Activated CD8-positive, alpha-beta T cell treated with anti-CD3 and anti-CD28 coated beads, Interleukin-2, amount 10 ng/mL, durations not matched to agents 7 days and 5 days (primary cell): ENCODE measurements around the gene HOXD1. TPM values are rescaled to one million over a fixed set of nuclear protein-coding genes. Genes with fewer than 3 reads are reported as not detected.

Experiments used
- ATAC-seq: fragments of 150-1000 bp; cut with Tn5 transposase; one replicate; pipeline ENCODE4 v1.10.0; 2021; ENCODE audit warnings: moderate library complexity
- CTCF ChIA-PET: fragments of 350-600 bp; sonication (Branson Sonifier 250); formaldehyde crosslinking; loops from one replicate; lab custom pipeline; 2021; ENCODE audit warnings: antibody characterized with exemption; lab: Charles Lee
- POLR2A ChIA-PET: fragments of 350-600 bp; sonication (Branson Sonifier 250); formaldehyde crosslinking; loops from one replicate; lab custom pipeline; 2021; ENCODE audit warnings: antibody characterized with exemption; lab: Charles Lee
- DNase-seq: peaks from one replicate; pipeline ENCODE4 v3.0.0-alpha.2; 2020
- H3K27ac Mint-ChIP-seq: one replicate; pipeline ENCODE4 v1.8.0; 2021; ENCODE audit warnings: mild to moderate bottlenecking, mixed read lengths
- H3K27me3 Mint-ChIP-seq: one replicate; pipeline ENCODE4 v1.8.0; 2021; ENCODE audit warnings: low read depth, mixed read lengths
- H3K36me3 Mint-ChIP-seq: one replicate; pipeline ENCODE4 v1.8.0; 2021; ENCODE audit warnings: low read depth, mixed read lengths
- H3K4me1 Mint-ChIP-seq: one replicate; pipeline ENCODE4 v1.8.0; 2021; ENCODE audit warnings: low read depth, mixed read lengths
- H3K4me3 Mint-ChIP-seq: one replicate; pipeline ENCODE4 v1.8.0; 2021; ENCODE audit warnings: mild to moderate bottlenecking, mixed read lengths
- H3K9me3 Mint-ChIP-seq: one replicate; pipeline ENCODE4 v1.8.0; 2022; ENCODE audit warnings: mixed read lengths; ENCODE audit not compliant: insufficient read depth
- total RNA-seq, 2 experiments: library from RNA; stranded (reverse); gene quantifications; one replicate each; pipeline ENCODE4 v1.2.3, GENCODE V29; 2021

HOXD1 gene
- total RNA-seq, 2 experiments from 2014 or later: not detected

DNA sequence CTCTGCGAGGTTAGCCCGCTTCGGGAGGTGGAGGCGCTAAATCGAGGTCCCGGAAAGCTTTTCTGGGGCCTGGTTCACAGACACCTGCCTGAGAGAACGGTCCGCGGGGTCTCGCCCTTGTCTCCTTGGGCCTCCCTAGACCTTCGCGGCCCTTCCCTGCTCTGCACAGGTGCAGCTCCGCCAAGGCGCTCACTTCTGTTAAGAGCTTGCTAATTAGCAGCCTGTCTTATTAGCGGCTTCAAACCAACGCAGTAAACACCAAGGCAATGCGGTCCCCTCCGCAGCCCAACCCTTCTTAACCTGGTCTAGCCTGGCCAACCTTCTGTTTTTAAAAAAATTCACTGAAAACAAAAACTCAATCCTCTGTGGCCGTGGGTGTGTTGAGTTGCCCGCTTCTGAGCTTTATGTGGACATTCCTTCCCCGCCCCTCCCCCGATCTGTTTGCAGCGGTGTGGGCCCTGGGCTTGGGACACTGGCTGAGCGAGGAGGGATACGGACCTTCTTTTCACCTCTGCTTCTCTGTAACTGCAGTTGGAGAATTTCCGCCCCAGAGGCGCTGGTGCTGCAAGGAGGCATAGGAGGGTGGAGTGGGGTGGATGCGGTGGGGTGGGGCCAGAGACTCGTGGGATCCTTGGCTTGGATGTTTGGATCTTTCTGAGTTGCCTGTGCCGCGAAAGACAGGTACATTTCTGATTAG is 40.5 kb upstream of the HOXD1 start:
- peaks cover 81% of the 10 kb centered on the region for H3K27me3 Mint-ChIP-seq
- CTCF ChIA-PET: no interaction called here

DNA sequence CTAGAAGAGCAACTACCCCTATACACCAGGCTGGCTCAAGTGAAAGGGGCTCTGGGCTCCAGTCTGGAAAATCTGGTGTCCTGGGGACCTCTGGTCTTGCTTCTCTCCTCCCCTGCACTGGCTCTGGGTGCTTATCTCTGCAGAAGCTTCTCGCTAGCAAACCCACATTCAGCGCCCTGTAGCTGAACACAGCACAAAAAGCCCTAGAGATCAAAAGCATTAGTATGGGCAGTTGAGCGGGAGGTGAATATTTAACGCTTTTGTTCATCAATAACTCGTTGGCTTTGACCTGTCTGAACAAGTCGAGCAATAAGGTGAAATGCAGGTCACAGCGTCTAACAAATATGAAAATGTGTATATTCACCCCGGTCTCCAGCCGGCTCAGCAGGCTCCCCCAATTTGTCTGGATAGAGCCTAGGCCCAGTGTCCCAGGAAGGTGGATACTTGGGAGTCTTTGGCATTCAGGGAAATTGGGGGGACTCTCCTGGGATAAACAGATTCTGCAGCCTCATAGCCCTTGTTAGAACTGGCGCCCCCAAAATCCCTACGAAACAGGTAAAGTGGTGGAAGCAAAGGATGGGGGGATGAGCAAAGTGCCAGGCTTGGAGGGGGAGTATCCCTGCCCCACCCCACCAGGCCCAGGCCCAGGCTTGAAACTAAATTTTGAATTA is 39.6 kb upstream of the HOXD1 start:
- CTCF ChIA-PET: no interaction called here
- no peaks in the 10 kb centered on the region for H3K4me1 Mint-ChIP-seq
- H3K27ac Mint-ChIP-seq: no peak overlapping the region
- H3K9me3 Mint-ChIP-seq: no peaks in the 10 kb centered on the region
- DNase-seq (no peak), ATAC-seq (no peak)
- no peak overlapping the region for H3K4me3 Mint-ChIP-seq
- POLR2A ChIA-PET: no interaction called here
- H3K27me3 Mint-ChIP-seq: peaks cover 87% of the 10 kb centered on the region
- H3K36me3 Mint-ChIP-seq: no peaks in the 10 kb centered on the region

More for the DNA sequence above, 40.5 kb upstream of the HOXD1 start:
- Mint-ChIP-seq H3K4me1 (no peaks in the 10 kb centered on the region), H3K9me3 (no peaks in the 10 kb centered on the region), H3K4me3 (no peak overlapping the region), H3K36me3 (no peaks in the 10 kb centered on the region), H3K27ac (no peak overlapping the region)
- no peak for ATAC-seq
- POLR2A ChIA-PET: interaction anchor here (0.6 kb wide), 1 partner anchor 50 kb away, joined by 3 read pairs; no protein-coding TSS in a partner anchor
- no peak for DNase-seq

DNA sequence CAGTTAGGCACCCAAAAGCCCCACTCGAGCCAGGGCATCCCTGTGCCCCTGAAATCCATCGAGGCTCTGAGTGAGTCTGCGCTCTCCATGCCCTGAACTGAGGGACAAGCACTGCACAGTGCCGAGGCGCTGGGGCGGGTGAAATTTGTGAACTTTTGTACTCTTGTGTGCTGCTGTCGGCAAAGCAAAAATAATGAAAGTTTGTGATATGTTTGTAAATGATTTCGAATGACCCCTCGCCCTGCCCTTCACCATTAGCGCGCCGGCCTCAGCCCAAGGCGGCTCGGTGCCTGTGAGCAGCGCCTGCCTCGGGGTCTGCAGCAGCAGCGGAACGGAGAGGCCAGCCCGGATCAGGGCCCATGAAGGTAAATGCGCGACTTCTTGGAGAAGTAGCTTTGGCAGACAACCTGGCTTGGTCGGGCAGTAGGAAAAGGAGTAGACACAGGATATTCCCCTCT is 39.0 kb upstream of the HOXD1 start:
- no peaks in the 10 kb centered on the region for H3K36me3 Mint-ChIP-seq
- no peak for DNase-seq
- no peak overlapping the region for H3K27ac Mint-ChIP-seq
- ATAC-seq: no peak
- H3K27me3 Mint-ChIP-seq: peaks cover 88% of the 10 kb centered on the region
- no peaks in the 10 kb centered on the region for H3K4me1 Mint-ChIP-seq
- CTCF ChIA-PET: no interaction called here
- no peak overlapping the region for H3K4me3 Mint-ChIP-seq
- H3K9me3 Mint-ChIP-seq: no peaks in the 10 kb centered on the region
- POLR2A ChIA-PET: no interaction called here

DNA sequence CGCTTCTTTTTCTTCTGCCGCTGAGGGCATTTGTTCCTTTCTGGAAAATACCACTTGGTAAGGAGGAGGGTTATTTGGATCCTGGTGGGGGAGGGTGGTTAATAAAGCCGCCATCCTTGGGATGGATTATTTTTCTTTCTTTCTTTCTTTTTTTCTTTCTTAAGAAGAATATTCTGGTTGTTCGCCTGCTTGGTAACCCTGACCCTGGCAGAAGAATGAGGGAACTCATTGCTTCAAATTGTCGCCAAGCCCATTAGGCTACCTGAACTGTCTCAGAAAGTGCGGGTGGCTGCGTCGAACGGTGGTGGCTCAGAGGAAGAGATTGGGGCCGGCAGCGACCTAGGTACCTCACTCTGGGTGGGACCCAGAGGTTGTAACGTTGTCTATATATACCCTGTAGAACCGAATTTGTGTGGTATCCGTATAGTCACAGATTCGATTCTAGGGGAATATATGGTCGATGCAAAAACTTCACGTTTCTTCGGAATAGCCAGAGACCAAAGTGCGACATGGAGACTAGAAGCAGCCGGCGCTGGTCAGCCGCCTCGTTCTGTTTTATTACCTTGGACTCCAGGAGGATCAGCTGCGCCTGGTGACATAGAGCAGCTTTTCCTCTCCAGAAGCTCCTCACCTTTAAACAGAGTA is 38.4 kb upstream of the HOXD1 start:
- POLR2A ChIA-PET: no interaction called here
- Mint-ChIP-seq H3K27me3 (peaks cover 89% of the 10 kb centered on the region), H3K4me1 (no peaks in the 10 kb centered on the region), H3K36me3 (no peaks in the 10 kb centered on the region), H3K9me3 (no peaks in the 10 kb centered on the region), H3K27ac (no peak overlapping the region), H3K4me3 (no peak overlapping the region)
- CTCF ChIA-PET: interaction anchor here (0.7 kb wide), 1 partner anchor 27 kb away, joined by 3 read pairs; no protein-coding TSS in a partner anchor
- ATAC-seq: no peak
- no peak for DNase-seq

DNA sequence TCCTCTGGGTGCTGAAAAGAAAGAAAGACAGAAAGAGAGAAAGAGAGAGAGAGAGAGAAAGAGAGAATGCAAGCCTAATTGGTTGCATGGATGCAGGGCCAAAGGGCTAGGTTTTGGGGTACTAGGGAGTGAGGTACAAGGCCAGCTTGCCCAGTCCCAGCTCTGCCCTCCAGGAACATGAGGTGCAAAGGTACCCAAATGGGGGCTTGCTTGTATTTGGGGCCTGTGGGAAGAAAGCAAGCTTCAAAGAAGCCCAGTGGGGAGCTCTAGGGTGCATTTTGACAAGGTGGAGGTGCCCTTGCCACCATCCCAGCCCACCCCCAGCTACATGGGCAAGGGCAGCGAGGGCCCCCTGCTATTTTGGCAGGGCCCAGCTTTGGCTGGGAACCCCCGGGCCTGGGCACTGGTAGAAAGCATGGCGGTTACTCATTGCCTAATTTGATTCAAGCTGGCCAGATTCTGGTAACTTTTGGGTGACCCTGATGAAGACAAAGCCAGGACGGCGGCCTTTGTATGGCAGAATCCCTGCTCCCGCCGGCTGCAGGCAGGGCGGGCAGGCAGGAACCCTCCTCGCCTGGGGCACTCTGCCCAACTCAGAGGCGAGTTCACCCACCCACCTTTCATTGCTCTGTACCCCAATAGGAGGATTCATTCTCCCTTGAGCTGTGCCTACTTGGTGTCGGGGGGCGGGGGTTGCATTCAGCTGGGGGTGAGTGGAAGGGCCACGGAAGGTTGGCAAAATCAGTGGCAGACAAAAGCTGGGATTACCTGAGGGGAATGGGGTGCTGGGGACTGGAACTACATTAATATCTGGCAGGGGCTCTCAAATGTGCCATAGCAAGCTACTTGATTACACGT is 37.7 kb upstream of the HOXD1 start:
- POLR2A ChIA-PET: no interaction called here
- CTCF ChIA-PET: interaction anchor here (0.7 to 1.2 kb wide), 4 partner anchors 10 to 501 kb away, joined by 3 to 5 read pairs (median 3); no protein-coding TSS in a partner anchor
- DNase-seq: no peak
- Mint-ChIP-seq H3K9me3 (no peaks in the 10 kb centered on the region), H3K27me3 (peaks cover 89% of the 10 kb centered on the region), H3K4me3 (no peak overlapping the region), H3K27ac (no peak overlapping the region), H3K4me1 (no peaks in the 10 kb centered on the region), H3K36me3 (no peaks in the 10 kb centered on the region)
- ATAC-seq: no peak

DNA sequence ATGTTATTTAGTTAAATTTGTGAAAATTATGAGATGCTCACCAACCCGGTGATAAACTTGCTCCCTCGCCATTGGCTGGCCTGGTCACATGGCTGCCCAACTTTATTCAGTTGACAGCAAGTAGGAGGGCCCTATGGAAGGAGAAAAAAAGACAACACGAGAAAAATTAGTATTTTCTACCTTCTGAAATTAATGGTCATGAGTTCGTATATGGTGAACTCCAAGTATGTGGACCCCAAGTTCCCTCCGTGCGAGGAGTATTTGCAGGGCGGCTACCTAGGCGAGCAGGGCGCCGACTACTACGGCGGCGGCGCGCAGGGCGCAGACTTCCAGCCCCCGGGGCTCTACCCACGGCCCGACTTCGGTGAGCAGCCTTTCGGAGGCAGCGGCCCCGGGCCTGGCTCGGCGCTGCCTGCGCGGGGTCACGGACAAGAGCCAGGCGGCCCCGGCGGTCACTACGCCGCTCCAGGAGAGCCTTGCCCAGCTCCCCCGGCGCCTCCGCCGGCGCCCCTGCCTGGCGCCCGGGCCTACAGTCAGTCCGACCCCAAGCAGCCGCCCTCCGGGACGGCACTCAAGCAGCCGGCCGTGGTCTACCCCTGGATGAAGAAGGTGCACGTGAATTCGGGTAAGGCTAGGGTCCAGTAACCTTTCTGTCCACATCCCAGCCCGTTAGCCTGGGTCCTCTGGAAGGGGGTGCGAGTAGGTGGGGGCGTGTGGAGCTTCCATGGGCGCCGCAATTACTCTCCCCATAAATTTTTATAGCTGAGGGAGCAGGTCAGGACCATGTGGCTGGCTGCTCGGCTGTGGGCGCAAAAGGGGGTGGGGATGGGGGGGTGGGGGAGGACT is 36.8 kb upstream of the HOXD1 start, which contains the start of gene HOXD4:
HOXD4 (plus strand) TSS at position 109 of the 846 bp plus-strand sequence; CDS start at position 193, 84 bp downstream.
- POLR2A ChIA-PET: no interaction called here

DNA sequence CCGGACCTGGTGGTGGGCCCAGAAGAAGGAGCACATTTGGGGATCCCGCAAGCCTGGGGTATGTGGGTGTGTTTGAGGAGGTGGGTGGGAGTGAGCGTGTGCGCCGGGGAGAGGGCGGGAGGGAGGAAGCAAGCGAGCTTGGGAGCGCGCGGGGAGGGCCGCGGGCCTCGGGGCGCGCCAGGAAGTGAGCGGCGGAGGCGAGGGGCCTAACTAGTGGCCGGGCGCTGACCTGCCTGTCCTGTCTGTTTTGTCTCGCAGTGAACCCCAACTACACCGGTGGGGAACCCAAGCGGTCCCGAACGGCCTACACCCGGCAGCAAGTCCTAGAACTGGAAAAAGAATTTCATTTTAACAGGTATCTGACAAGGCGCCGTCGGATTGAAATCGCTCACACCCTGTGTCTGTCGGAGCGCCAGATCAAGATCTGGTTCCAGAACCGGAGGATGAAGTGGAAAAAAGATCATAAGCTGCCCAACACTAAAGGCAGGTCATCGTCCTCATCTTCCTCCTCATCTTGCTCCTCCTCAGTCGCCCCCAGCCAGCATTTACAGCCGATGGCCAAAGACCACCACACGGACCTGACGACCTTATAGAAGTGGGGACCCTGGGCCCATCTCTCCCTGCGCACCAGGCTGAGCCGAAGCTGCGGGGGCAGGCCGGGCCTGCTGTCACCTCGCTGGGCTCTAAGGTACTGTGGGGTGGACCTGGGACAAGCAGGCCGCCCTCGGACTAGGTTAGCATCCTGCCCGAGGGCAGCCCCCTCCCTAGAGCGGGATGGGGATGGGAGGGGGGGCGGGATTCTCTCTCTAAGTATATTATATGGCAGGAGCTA is 35.9 kb upstream of the HOXD1 start:
- H3K36me3 Mint-ChIP-seq: peaks cover 2% of the 10 kb centered on the region
- peaks cover 86% of the 10 kb centered on the region for H3K27me3 Mint-ChIP-seq
- peaks cover 3% of the 10 kb centered on the region for H3K4me1 Mint-ChIP-seq
- DNase-seq (no peak), ATAC-seq (no peak)
- no peak overlapping the region for H3K27ac Mint-ChIP-seq
- H3K9me3 Mint-ChIP-seq: no peaks in the 10 kb centered on the region
- H3K4me3 Mint-ChIP-seq: no peak overlapping the region
- CTCF ChIA-PET: no interaction called here
- POLR2A ChIA-PET: no interaction called here

More for the DNA sequence above, 36.8 kb upstream of the HOXD1 start, which contains the start of gene HOXD4:
- H3K27me3 Mint-ChIP-seq: peaks cover 88% of the 10 kb centered on the region
- ATAC-seq (no peak), DNase-seq (no peak)
- H3K9me3 Mint-ChIP-seq: no peaks in the 10 kb centered on the region
- no peaks in the 10 kb centered on the region for H3K4me1 Mint-ChIP-seq
- H3K4me3 Mint-ChIP-seq: no peak within 1 kb of the TSS
- CTCF ChIA-PET: interaction anchor here (0.7 to 1.2 kb wide), 3 partner anchors 11 to 500 kb away, joined by 3 to 5 read pairs (median 3); no protein-coding TSS in a partner anchor
- H3K36me3 Mint-ChIP-seq: no peaks in the 10 kb centered on the region
- no peak within 1 kb of the TSS for H3K27ac Mint-ChIP-seq

DNA sequence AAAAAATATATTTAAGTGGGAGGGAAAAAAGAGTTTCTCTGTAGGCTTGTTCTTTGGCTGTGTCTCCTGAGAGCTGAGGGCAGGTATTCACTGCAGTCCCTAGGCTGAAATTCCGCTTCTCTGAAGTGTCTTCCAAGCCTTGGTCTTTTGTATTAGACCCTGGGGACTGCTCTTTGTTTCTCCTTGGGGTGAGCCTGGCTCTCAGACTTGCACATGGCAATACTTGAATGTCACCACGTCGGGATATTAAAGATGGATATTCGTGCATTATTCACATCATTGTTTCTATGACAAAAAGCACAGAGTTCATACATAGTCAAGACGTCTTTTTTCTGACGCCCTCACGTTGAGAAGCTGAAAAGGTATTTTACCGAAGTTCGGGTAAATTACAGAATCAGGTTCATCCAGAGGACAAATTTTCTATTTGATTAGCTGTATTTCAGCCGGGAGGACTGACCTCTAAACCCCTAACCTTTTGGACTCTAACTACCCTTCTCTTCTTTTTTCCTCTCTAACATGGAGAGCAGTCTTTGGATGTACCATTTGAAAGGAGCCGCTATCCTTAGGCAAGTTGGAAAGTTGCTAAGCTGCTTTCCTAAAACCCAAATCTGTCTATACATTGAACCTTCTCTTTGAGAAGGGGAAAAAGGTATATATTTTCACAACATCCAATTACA is 33.8 kb upstream of the HOXD1 start:
- H3K9me3 Mint-ChIP-seq: no peaks in the 10 kb centered on the region
- ChIA-PET POLR2A (no interaction called here), CTCF (interaction anchor here (0.9 to 2.3 kb wide), 8 partner anchors 8 to 994 kb away, joined by 3 to 9 read pairs (median 4); no protein-coding TSS in a partner anchor)
- DNase-seq: no peak
- peaks cover 11% of the 10 kb centered on the region for H3K4me1 Mint-ChIP-seq
- H3K4me3 Mint-ChIP-seq: no peak overlapping the region
- H3K27ac Mint-ChIP-seq: no peak overlapping the region
- no peak for ATAC-seq
- peaks cover 81% of the 10 kb centered on the region for H3K27me3 Mint-ChIP-seq
- peaks cover 5% of the 10 kb centered on the region for H3K36me3 Mint-ChIP-seq

DNA sequence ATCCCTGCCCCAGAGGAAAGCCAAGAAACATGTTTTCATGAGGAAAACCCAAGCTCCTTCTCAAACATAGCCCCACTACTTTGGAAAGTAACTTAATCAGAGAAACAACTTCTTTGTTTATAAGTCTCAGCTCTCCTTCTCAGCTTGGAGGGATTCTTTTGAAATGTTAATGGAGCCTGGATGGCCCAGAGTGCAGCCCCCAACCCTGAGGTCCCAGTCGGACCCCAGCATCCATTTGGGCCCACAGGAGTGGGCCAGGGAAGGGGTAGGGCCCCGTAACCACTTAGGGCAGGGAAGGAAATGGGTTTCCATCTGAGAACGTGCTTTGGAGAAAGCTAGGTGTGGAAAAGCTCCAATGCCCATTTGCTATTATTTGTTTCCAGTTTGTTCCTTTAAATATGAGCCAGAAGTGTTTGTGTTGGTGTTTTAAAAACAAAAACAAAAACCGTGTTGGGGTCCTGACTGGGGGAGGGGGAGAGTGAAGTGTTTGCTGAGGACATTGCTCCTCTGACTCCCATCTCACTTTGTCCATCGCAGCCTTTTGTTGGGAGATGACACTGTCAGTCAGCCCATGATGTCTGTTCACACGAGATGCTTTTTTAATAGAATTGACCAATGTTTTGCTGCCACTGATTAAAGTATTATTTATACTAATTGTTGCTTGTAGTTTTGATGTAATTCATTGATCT is 33.0 kb upstream of the HOXD1 start:
- POLR2A ChIA-PET: interaction anchor here (0.5 kb wide), 1 partner anchor 384 kb away, joined by 3 read pairs; no protein-coding TSS in a partner anchor
- CTCF ChIA-PET: interaction anchor here (0.9 to 2.3 kb wide), 8 partner anchors 9 to 993 kb away, joined by 3 to 9 read pairs (median 4); no protein-coding TSS in a partner anchor
- no peak for ATAC-seq

More for the DNA sequence above, 33.0 kb upstream of the HOXD1 start:
- no peak for DNase-seq
- peaks cover 7% of the 10 kb centered on the region for H3K36me3 Mint-ChIP-seq
- H3K27ac Mint-ChIP-seq: no peak overlapping the region
- no peaks in the 10 kb centered on the region for H3K9me3 Mint-ChIP-seq
- peaks cover 79% of the 10 kb centered on the region for H3K27me3 Mint-ChIP-seq
- H3K4me1 Mint-ChIP-seq: peaks cover 11% of the 10 kb centered on the region
- no peak overlapping the region for H3K4me3 Mint-ChIP-seq
